Skin epidermis (tissue), 12 donors: ENCODE results near the gene CD79A.

Experiments
- H3K27ac ChIP-seq, 21 experiments: fragments of 200-600 bp; sonication (generic) in 11 of 21; one replicate each; pipeline ENCODE4 v1.5.0; 2020; ENCODE audit warnings: mild to moderate bottlenecking in 3 of 21, inconsistent platforms in 2 of 21, moderate library complexity in 2 of 21
- H3K4me3 ChIP-seq, 7 experiments: fragments of 200-600 bp; sonication (generic) in 2 of 7; one replicate each; pipeline ENCODE4 v1.5.0; 2020; ENCODE audit warnings: inconsistent platforms in 2 of 7, mild to moderate bottlenecking in 2 of 7, moderate library complexity in 1 of 7

Gene CD79A

GRCh38 chr19:41926028-41926762, 49.1 kb downstream of the CD79A start:
- no peak overlapping the region for H3K27ac ChIP-seq
- H3K4me3 ChIP-seq = no peak overlapping the region

GRCh38 chr19:41926763-41927496, 49.9 kb downstream of the CD79A start:
- H3K4me3 ChIP-seq = no peak overlapping the region
- H3K27ac ChIP-seq = no peak overlapping the region

GRCh38 chr19:41927497-41928192, 50.6 kb downstream of the CD79A start:
- Histone ChIP-seq H3K27ac (peak overlapping the region in 6 of 21 experiments; percentile 9 to 59 (median 14)), H3K4me3 (peak overlapping the region; percentile 23 to 43 (median 37))

- Histone ChIP-seq H3K4me3 (peak within 1 kb of the TSS; percentile 23 to 43 (median 37)), H3K27ac (peak within 1 kb of the TSS in 6 of 21 experiments; percentile 9 to 59 (median 14))
Observed at GRCh38 chr19:41928221-41928683, 51.2 kb downstream of the CD79A start, which contains the start of gene ERFL. ERFL (minus strand) TSS chr19:41928449; CDS start chr19:41912919, 15,530 bp downstream.

GRCh38 chr19:41928754-41929535, 51.9 kb downstream of the CD79A start:
- peak overlapping the region in 3 of 21 experiments; percentile 12 to 59 (median 57) for H3K27ac ChIP-seq
- H3K4me3 ChIP-seq = peak overlapping the region; percentile 23 to 43 (median 37)

- H3K4me3 ChIP-seq = no peak overlapping the region
Observed at GRCh38 chr19:41929536-41930071, 52.5 kb downstream of the CD79A start.

GRCh38 chr19:41930322-41930722, 53.2 kb downstream of the CD79A start:
- Histone ChIP-seq H3K4me3 (no peak overlapping the region), H3K27ac (no peak overlapping the region)

More at GRCh38 chr19:41929536-41930071, 52.5 kb downstream of the CD79A start:
- H3K27ac ChIP-seq = no peak overlapping the region
